Adrenal gland (tissue), 5 donors: ENCODE results near the gene PCP4.

Source experiments
- CTCF ChIP-seq, 6 experiments: fragments of 450-650 bp in 4 of 6; fragments of 200-600 bp in 2 of 6; sonication (generic) in 1 of 6; IDR thresholded peaks; 1 replicate in 5 of 6; 2 replicates in 1 of 6; pipeline versions ENCODE4 v1.5.1 to v1.8.0; 2016 to 2021; ENCODE audit warnings: antibody characterized with exemption in 6 of 6, mild to moderate bottlenecking in 2 of 6, moderate library complexity in 1 of 6
- POLR2A ChIP-seq, 2 donors: fragments of 450-650 bp; IDR thresholded peaks; one replicate each; pipeline ENCODE4 v1.6.1; 2017; ENCODE audit warnings: antibody characterized with exemption in 2 of 2, mild to moderate bottlenecking in 2 of 2, moderate library complexity in 1 of 2
- donor health status: DM: no; HTN: no; CAD: no.

- TF ChIP-seq POLR2A (IDR thresholded peaks at IDR 0.05) = no peak
- TF ChIP-seq CTCF (IDR thresholded peaks at IDR 0.05) = no peak
Observed at GRCh38 chr21:39958731-39959130, 91.5 kb downstream of the PCP4 start.
